Thyroid gland (tissue), 4 donors: ENCODE data around the gene UBAP2. TPM values are rescaled to one million over a fixed set of nuclear protein-coding genes. Genes with fewer than 3 reads are reported as not detected.
A peak's percentile ranks its signal among the peaks of the same experiment; 100 is the strongest.

Experiments used
- DNase-seq, 2 donors: peaks; one replicate each; pipeline ENCODE4 v3.0.0-alpha.2; 2019
- H3K27ac ChIP-seq, 3 donors: fragments of 200-600 bp; sonication (generic); 1 replicate in 2 of 3; 2 replicates in 1 of 3; pipeline ENCODE4 v1.5.1; 2016 to 2019; ENCODE audit warnings: mild to moderate bottlenecking in 1 of 3, moderate library complexity in 1 of 3
- H3K27me3 ChIP-seq: fragments of 200-600 bp; sonication (generic); one replicate; pipeline ENCODE4 v1.5.1; 2019
- H3K36me3 ChIP-seq, 2 donors: fragments of 200-600 bp; sonication (generic); one replicate each; pipeline ENCODE4 v1.5.1; 2016 to 2019
- H3K4me1 ChIP-seq, 2 donors: fragments of 200-600 bp; sonication (generic); one replicate each; pipeline ENCODE4 v1.5.1; 2017 to 2019
- H3K4me3 ChIP-seq, 3 donors: fragments of 200-600 bp; sonication (generic); replicated peaks in 1 of 3; 1 replicate in 2 of 3; 2 replicates in 1 of 3; pipeline ENCODE4 v1.5.1; 2016; ENCODE audit warnings: mild to moderate bottlenecking in 1 of 3
- H3K9me3 ChIP-seq: fragments of 200-600 bp; sonication (generic); one replicate; pipeline ENCODE4 v1.5.1; 2017
- CTCF ChIP-seq, 6 experiments: fragments of 200-600 bp in 3 of 6; fragments of 450-650 bp in 3 of 6; sonication (generic) in 3 of 6; IDR thresholded peaks; one replicate each; pipeline ENCODE4 v1.5.1; 2016 to 2019; ENCODE audit warnings: antibody characterized with exemption in 6 of 6, mild to moderate bottlenecking in 2 of 6, inconsistent platforms in 1 of 6, moderate library complexity in 1 of 6
- POLR2A ChIP-seq, 2 donors: fragments of 450-650 bp; IDR thresholded peaks; one replicate each; pipeline ENCODE4 v1.6.1; 2017; ENCODE audit warnings: antibody characterized with exemption in 2 of 2, mild to moderate bottlenecking in 2 of 2, moderate library complexity in 1 of 2
- WGBS, 2 donors: methylation state at CpG; one replicate each; pipeline ENCODE4 v1.1.5; 2017; 5-methylcytosine and 5-hydroxymethylcytosine counted together
- intact Hi-C: fragments of 100-400 bp; cut with DNase I; formaldehyde crosslinking; loops from one replicate; pipeline ENCODE4 v1.15.1; 2023
- total RNA-seq, 4 donors: library from RNA; depleted of rRNA; stranded (reverse); fragments of >200 nt; gene quantifications; one replicate each; pipeline ENCODE4 v1.2.3, GENCODE V29; 2016

The UBAP2 gene
- total RNA-seq, 4 donors from 2014 or later: 30.3 to 48.5 (median 35.5) TPM

- H3K9me3 ChIP-seq: no peaks in the 10 kb centered on the region
- WGBS, 2 donors: 68 to 71% methylated on average over 15 to 17 of the region's 17 CpGs
- no peak overlapping the region for H3K4me3 ChIP-seq
- no peaks in the 10 kb centered on the region for H3K4me1 ChIP-seq
- DNase-seq: peak; percentile 49 to 54
- intact Hi-C loops: no loop called here
- peak overlapping the region in 1 of 3 donors; percentile 33 for H3K27ac ChIP-seq
- H3K27me3 ChIP-seq: no peaks in the 10 kb centered on the region
- peak in 5 of 6 experiments; percentile 7 to 55 (median 50) for TF ChIP-seq CTCF (IDR thresholded peaks at IDR 0.05)
- no peak for TF ChIP-seq POLR2A (IDR thresholded peaks at IDR 0.05)
- H3K36me3 ChIP-seq: peaks cover 45 to 70% of the 10 kb centered on the region in 2 donors
Measured at GRCh38 chr9:33924978-33925797, 123.5 kb downstream of the UBAP2 start.

GRCh38 chr9:33923998-33924701 is 124.5 kb downstream of the UBAP2 start:
- H3K36me3 ChIP-seq: peaks cover 45 to 68% of the 10 kb centered on the region in 2 donors
- H3K4me3 ChIP-seq: no peak overlapping the region
- peak overlapping the region in 1 of 3 donors; percentile 10 for H3K27ac ChIP-seq
- intact Hi-C loops: no loop called here
- H3K9me3 ChIP-seq: no peaks in the 10 kb centered on the region
- peak; percentile 45 to 46 for DNase-seq
- TF ChIP-seq POLR2A (IDR thresholded peaks at IDR 0.05) (no peak), CTCF (IDR thresholded peaks at IDR 0.05) (no peak)
- WGBS, 2 donors: 81 to 86% methylated on average over 10 to 13 of the region's 14 CpGs
- H3K4me1 ChIP-seq: no peaks in the 10 kb centered on the region
- no peaks in the 10 kb centered on the region for H3K27me3 ChIP-seq

GRCh38 chr9:33923079-33923478 is 125.6 kb downstream of the UBAP2 start:
- peaks cover 46 to 59% of the 10 kb centered on the region in 2 donors for H3K36me3 ChIP-seq
- WGBS, 2 donors: 84 to 89% methylated on average over 4 of the region's 4 CpGs
- H3K4me1 ChIP-seq: no peaks in the 10 kb centered on the region
- TF ChIP-seq POLR2A (IDR thresholded peaks at IDR 0.05) (no peak), CTCF (IDR thresholded peaks at IDR 0.05) (no peak)
- no peak overlapping the region for H3K4me3 ChIP-seq
- no peak for DNase-seq
- no peaks in the 10 kb centered on the region for H3K9me3 ChIP-seq
- no peak overlapping the region for H3K27ac ChIP-seq
- intact Hi-C loops: no loop called here
- H3K27me3 ChIP-seq: no peaks in the 10 kb centered on the region

- no peak for DNase-seq
- intact Hi-C loops: no loop called here
- Histone ChIP-seq H3K9me3 (no peaks in the 10 kb centered on the region), H3K27ac (no peak overlapping the region), H3K27me3 (no peaks in the 10 kb centered on the region), H3K36me3 (peaks cover 46 to 51% of the 10 kb centered on the region in 2 donors), H3K4me3 (no peak overlapping the region), H3K4me1 (no peaks in the 10 kb centered on the region)
- WGBS, 2 donors: 93 to 94% methylated on average over 13 to 14 of the region's 14 CpGs
- TF ChIP-seq CTCF (IDR thresholded peaks at IDR 0.05) (peak in 4 of 6 experiments; percentile 25 to 50 (median 40)), POLR2A (IDR thresholded peaks at IDR 0.05) (no peak)
Measured at GRCh38 chr9:33921967-33922895, 126.5 kb downstream of the UBAP2 start.
